ENCODE results near the gene GUCY1A1. TPM values are rescaled to one million over a fixed set of nuclear protein-coding genes. Genes with fewer than 3 reads are reported as not detected.

Gene GUCY1A1
- total RNA-seq, 3 donors from 2014 or later, result 8.2 to 75.8 (median 57.0) TPM

GRCh38 chr4:155696726-155697125 lies 30.1 kb downstream of the GUCY1A1 start:
- intact Hi-C loops (cut with DNase I; ENCODE audit: low total_unique reads), result no loop called here
- H3K27ac ChIP-seq, result peak overlapping the region; percentile 5 to 50
- H3K4me3 ChIP-seq, result no peak overlapping the region
- no peaks in the 10 kb centered on the region for H3K4me1 ChIP-seq
- no peaks in the 10 kb centered on the region for H3K27me3 ChIP-seq
- no peaks in the 10 kb centered on the region for H3K36me3 ChIP-seq
- DNase-seq (ENCODE audit: low spot score in 2 of 2), result no peak
- H3K9me3 ChIP-seq, result peaks cover 0 to 13% of the 10 kb centered on the region in 2 donors
- no peak for TF ChIP-seq CTCF (IDR thresholded peaks at IDR 0.05)
- TF ChIP-seq POLR2A (IDR thresholded peaks at IDR 0.05), result no peak
- TF ChIP-seq POLR2AphosphoS5 (IDR thresholded peaks at IDR 0.05), result no peak

GRCh38 chr4:155701827-155702226 lies 35.2 kb downstream of the GUCY1A1 start:
- DNase-seq (ENCODE audit: low spot score in 2 of 2), result no peak
- Histone ChIP-seq H3K27ac (no peak overlapping the region), H3K4me3 (no peak overlapping the region), H3K36me3 (no peaks in the 10 kb centered on the region), H3K4me1 (no peaks in the 10 kb centered on the region), H3K9me3 (peaks cover 0 to 13% of the 10 kb centered on the region in 2 donors), H3K27me3 (no peaks in the 10 kb centered on the region)
- no peak for TF ChIP-seq POLR2AphosphoS5 (IDR thresholded peaks at IDR 0.05)
- no peak for TF ChIP-seq POLR2A (IDR thresholded peaks at IDR 0.05)
- no peak for TF ChIP-seq CTCF (IDR thresholded peaks at IDR 0.05)
- intact Hi-C loops (cut with DNase I; ENCODE audit: low total_unique reads), result no loop called here

- peaks cover 0 to 7% of the 10 kb centered on the region in 2 donors for H3K9me3 ChIP-seq
- no peak overlapping the region for H3K27ac ChIP-seq
- TF ChIP-seq POLR2AphosphoS5 (IDR thresholded peaks at IDR 0.05), result no peak
- no peak for DNase-seq (ENCODE audit: low spot score in 2 of 2)
- no peaks in the 10 kb centered on the region for H3K36me3 ChIP-seq
- no peaks in the 10 kb centered on the region for H3K27me3 ChIP-seq
- H3K4me1 ChIP-seq, result no peaks in the 10 kb centered on the region
- intact Hi-C loops (cut with DNase I; ENCODE audit: low total_unique reads), result no loop called here
- H3K4me3 ChIP-seq, result no peak overlapping the region
Measured at GRCh38 chr4:155703486-155704247, 37.0 kb downstream of the GUCY1A1 start.

GRCh38 chr4:155704841-155705404 lies 38.3 kb downstream of the GUCY1A1 start:
- Histone ChIP-seq H3K27me3 (no peaks in the 10 kb centered on the region), H3K27ac (no peak overlapping the region), H3K4me3 (no peak overlapping the region), H3K4me1 (no peaks in the 10 kb centered on the region), H3K9me3 (no peaks in the 10 kb centered on the region), H3K36me3 (no peaks in the 10 kb centered on the region)
- intact Hi-C loops (cut with DNase I; ENCODE audit: low total_unique reads), result no loop called here
- no peak for DNase-seq (ENCODE audit: low spot score in 2 of 2)
- TF ChIP-seq POLR2AphosphoS5 (IDR thresholded peaks at IDR 0.05) (no peak), POLR2A (IDR thresholded peaks at IDR 0.05) (no peak), CTCF (IDR thresholded peaks at IDR 0.05) (no peak)

GRCh38 chr4:155705664-155706063 lies 39.0 kb downstream of the GUCY1A1 start:
- Histone ChIP-seq H3K36me3 (no peaks in the 10 kb centered on the region), H3K9me3 (no peaks in the 10 kb centered on the region), H3K27ac (no peak overlapping the region), H3K4me1 (no peaks in the 10 kb centered on the region), H3K27me3 (no peaks in the 10 kb centered on the region), H3K4me3 (no peak overlapping the region)
- DNase-seq (ENCODE audit: low spot score in 2 of 2), result no peak
- no peak for TF ChIP-seq POLR2AphosphoS5 (IDR thresholded peaks at IDR 0.05)
- no peak for TF ChIP-seq CTCF (IDR thresholded peaks at IDR 0.05)
- TF ChIP-seq POLR2A (IDR thresholded peaks at IDR 0.05), result no peak
- intact Hi-C loops (cut with DNase I; ENCODE audit: low total_unique reads), result no loop called here
